SK-N-MC (cell line): ENCODE results near the gene ELMO3.

Experiments used
- EZH2 ChIP-seq: fragments of 200-600 bp; sonication (generic); IDR thresholded peaks from one replicate; pipeline ENCODE4 v1.6.1; 2017; ENCODE audit warnings: antibody characterized with exemption
- POLR2AphosphoS5 ChIP-seq: IDR thresholded peaks from 2 replicates; pipeline ENCODE4 v1.6.1; 2012; ENCODE audit warnings: mild to moderate bottlenecking, low read depth, low read length, borderline replicate concordance

DNA sequence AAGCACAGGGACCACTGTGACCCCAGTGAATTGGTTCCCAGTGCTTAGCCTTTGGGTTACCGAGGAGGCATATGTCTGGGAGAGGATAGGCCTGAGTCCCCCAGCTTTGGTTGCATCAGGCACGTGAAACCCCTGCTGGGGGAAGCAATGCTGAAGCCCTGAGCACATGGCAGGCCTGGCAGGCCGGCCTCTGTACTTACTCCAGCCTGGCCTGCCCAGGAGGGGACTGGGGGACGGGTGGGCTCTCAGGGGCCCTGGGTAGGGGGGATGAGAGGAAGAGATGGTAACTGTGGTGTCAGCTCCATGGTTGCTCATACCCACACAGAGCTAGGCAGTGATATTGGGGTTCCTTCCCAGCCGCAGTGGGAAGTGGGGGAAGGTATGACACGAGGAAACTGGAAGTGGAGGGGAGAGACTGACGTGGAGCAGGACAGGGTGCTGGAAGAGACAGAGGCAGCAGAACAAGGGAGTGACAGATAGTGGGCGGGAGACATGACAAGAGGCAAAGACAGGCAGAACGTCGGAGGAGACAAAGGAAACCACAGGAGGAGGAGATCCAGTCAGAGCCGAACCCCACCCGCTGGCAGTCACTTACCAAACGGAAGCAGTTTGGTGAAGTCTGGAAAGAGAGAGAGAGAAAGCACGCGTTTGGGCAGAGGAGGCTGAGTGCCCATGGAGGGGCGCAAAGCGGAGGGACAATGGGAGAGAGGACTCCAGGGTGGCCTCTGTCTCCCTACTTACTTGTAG is 37.1 kb downstream of the ELMO3 start:
- TF ChIP-seq POLR2AphosphoS5 (no peak; the same call in 1 of the 2 replicates), EZH2 (no peak)
